ENCODE results near the gene IQCH.

IQCH gene

DNA sequence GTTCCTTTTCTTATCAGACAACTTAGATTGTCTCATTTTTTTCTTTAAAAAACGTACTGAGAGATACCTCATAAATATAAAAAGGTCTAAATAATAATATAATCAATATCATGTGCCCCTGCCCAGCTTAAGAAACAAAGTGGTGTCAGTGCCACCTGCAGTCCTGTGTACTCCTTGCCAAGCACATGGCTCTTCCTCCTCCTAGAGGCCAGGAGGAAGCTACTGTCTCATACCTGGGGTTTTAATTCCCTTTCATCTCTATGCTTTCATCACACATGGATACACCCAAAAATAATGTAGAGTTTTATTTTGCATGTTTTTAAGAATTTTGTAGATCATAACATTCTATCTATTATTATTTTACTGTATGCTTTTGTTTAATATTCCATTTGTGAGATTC, 167.7 kb downstream of the IQCH start:
- in situ Hi-C loops (cut with MboI; ENCODE audit: low sequenced_read_pairs), result no loop called here

DNA sequence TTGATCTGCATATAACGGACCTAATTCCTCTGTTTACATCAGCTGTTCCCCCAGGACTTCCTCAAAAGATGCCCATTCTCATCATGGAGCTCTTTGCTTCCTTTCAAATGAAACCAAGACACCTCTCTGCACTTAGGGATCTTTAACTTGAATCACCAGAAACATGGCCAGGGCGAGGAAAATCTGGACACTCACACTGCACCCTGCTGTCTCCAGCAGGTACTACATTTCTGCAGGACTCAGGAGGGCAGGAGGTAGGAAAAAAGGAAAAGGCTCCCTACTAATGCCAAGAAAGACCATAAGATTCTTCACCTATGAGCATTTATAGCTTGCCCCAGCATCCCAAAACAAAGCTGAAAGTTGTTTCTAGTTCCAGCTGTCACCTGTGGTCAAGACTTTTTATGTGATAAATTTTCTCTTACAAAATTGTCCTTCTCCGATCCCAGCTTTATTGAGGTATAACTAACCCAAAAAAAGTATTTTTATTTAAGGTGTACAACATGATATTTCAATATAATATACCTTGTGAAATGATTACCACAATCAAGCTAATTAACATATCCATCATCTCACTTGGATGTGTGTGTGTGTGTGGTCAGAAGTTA, 179.0 kb downstream of the IQCH start:
- in situ Hi-C loops (cut with MboI; ENCODE audit: low sequenced_read_pairs), result loop anchor here (25.0 kb wide), 1 partner anchor 496 kb away; no protein-coding TSS in a partner anchor

DNA sequence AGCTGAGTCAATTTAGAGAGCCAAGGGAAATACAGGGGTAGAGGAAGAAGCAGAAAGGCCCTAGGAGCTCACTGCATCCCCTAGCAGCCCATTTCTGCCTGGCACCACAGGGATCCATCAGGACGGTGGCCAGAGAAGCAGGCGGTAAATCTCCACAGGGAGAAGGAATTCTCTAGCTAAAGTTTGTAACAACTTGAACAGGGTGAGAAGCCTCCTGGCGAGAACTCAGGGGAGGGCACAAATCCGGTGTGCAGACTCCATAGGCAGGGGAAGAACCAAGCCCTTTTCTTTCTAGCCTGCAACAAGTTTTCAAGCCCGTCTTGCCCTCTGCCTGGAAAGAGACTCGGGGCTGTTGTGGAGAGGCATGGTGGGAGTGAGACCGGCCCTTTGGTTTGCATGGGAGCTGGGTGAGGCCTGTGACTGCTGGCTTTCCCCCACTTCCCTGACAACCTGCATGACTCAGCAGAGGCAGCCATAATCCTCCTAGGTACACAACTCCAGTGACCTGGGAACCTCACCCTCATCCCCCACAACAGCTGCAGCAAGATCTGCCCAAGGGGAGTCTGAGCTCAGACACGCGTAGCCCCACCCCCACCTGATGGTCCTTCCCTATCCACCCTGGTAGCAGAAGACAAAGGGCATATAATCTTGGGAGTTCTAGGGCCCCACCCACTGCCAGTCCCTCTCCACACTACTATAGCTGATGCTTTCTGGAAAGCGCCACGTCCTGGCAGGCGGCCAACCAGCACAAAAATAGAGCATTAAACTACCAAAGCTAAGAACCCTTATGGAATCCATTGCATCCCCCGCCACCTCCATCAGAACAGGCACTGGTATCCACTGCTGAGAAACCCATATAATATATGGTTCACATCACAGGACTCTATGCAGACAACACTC, 182.0 kb downstream of the IQCH start:
- in situ Hi-C loops (cut with MboI; ENCODE audit: low sequenced_read_pairs), result loop anchor here (25.0 kb wide), 1 partner anchor 499 kb away; no protein-coding TSS in a partner anchor

DNA sequence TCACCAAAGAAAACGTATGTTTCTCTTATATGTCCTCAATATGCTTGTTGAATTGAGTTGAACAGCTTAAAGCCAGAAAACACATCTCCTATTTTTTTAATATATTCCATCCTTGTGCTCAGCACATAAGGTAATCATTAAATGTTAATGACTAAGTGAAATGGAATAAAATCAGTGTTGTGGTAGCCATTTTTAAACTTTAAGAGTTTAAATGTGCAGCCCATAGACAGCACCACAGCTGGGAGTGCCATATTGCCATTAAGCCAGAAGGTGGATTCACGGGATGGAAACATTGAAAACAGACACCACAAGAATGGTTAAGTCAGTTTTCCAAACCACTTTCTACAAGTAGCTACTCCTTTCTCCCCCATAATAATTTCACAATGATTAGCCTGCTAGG, 189.5 kb downstream of the IQCH start:
- in situ Hi-C loops (cut with MboI; ENCODE audit: low sequenced_read_pairs), result loop anchor here (25.0 kb wide), 1 partner anchor 507 kb away; no protein-coding TSS in a partner anchor

DNA sequence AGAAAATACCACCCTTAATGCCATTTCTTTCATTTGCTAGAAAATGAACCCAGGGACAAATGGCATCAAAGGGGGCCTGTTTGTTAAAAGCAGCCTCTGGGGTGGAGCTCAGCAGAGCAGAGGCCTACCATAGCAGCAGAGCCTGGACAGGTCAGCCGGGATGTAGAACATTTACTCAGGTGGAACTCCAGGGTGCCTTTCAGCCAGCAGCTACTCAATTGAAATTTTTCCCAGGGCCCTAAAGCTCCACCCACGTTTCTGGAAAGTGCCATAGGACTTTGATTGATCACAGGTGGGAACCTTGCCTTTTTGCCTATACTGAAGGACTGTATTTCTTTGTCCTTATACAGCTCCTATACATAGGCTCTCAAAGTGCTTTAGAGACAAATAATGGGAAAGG, 191.9 kb downstream of the IQCH start:
- in situ Hi-C loops (cut with MboI; ENCODE audit: low sequenced_read_pairs), result loop anchor here (25.0 kb wide), 1 partner anchor 509 kb away; no protein-coding TSS in a partner anchor

DNA sequence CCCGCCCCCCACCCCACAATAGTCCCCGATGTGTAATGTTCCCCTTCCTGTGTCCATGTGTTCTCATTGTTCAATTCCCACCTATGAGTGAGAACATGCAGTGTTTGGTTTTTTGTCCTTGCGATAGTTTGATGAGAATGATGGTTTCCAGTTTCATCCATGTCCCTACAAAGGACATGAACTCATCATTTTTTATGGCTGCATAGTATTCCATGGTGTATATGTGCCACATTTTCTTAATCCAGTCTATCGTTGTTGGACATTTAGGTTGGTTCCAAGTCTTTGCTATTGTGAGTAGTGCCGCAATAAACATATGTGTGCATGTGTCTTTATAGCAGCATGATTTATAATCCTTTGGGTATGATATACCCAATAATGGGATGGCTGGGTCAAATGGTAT, 193.8 kb downstream of the IQCH start:
- in situ Hi-C loops (cut with MboI; ENCODE audit: low sequenced_read_pairs), result loop anchor here (25.0 kb wide), 1 partner anchor 511 kb away; no protein-coding TSS in a partner anchor

DNA sequence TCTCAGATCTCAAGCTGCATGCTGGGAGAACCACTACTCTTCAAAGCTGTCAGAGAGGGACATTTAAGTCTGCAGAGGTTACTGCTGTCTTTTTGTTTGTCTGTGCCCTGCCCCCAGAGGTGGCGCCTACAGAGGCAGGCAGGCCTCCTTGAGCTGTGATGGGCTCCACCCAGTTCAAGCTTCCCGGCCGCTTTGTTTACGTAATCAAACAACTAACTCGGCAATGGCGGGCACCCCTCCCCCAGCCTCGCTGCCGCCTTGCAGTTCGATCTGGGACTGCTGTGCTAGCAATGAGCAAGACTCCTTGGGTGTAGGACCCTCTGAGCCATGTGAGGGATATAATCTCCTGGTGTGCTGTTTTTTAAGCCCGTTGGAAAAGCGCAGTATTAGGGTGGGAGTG, 199.1 kb downstream of the IQCH start:
- in situ Hi-C loops (cut with MboI; ENCODE audit: low sequenced_read_pairs), result loop anchor here (25.0 kb wide), 1 partner anchor 384 kb away; the partner anchor contains the start of genes RNU6-1 and SKOR1

DNA sequence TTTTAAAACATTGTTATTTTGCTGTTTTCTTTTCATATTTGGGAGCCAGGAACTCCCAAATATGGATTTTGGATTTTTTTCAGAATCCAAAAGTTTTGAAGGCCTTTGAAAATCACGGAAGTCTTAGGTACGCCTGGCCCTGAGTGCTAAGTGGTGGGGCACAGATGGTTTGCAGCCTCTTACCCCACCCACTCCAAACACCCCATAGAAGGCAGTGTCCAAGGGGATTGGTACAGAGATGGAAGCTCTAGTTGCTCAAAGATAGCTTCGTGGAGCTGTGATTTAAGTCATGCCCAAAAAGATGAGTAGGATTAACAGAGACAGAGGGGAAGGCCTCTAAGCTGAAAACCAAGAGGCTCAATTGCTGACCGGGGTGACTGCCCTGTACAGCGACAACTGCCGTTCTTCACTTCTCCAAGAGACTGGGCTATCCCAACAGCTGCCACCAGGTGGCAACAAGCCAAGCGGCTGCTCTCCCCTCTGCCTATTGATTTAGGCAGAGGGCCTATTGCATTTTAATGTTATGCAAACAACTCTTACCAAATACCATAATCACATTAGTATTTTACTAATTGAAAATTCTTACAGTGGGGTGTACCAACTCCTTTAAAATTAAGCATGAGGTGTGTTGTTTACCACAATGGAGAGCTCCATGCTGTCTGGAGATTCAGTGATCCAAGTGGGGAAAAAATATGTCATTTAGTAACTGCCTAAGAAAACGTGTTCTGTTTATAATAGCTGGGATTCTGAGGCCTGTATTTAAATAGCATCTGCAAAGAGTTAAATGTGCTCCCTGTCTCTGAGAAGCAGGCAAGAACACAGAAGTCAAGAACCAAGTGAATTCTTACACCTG, 202.3 kb downstream of the IQCH start:
- in situ Hi-C loops (cut with MboI; ENCODE audit: low sequenced_read_pairs), result loop anchor here (25.0 kb wide), 1 partner anchor 380 kb away; the partner anchor contains the start of genes RNU6-1 and SKOR1

DNA sequence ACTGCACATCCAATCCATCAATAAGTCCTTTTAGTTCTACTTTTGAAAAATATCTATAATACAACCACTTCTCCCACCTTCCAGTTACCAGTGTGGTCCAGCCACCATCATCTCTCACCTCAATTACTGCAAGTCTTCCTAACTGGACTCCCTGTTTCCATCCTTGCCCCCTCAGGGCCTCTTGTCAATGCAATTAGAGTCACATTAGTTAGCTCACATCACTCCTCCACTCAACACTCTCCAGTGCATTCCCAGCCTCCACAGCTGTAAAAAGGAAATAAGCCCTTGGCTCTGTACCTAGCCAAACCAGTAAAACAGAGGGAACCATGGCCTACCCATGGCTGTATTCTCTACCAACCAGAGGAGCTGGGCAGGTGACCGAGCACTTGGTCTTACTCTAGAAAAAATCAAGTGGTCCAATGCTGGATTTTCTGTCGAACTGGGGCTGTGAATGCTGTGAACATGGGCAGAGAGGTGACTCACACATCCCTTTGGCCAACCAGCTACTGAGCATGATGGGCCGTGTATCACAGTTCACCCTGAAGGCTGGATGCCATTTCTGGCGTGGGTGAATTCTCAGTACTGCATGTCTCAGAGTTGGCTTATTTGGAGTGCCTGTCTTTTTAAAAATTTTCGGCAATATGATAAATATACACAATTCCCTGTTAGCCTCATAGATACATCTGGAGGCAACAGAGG, 203.9 kb downstream of the IQCH start:
- in situ Hi-C loops (cut with MboI; ENCODE audit: low sequenced_read_pairs), result loop anchor here (25.0 kb wide), 1 partner anchor 379 kb away; the partner anchor contains the start of genes RNU6-1 and SKOR1

DNA sequence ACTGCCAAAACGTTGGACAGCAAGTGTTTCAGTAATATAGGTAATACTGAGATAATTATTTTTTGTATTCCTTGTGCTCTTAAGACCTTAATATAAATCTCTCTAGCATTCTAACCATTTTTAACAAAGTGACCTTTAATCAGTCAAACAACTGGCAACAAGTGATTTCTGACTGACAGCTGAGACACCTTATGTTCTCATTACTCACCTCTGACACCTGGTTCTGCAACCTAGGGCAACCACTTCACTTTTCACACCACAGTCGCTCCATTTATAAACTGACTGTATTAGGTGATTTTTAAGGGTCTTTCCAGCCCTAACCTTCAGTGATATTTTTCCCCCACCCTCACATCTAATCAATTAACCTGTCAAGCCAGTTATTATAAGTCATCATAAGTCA, 205.9 kb downstream of the IQCH start:
- in situ Hi-C loops (cut with MboI; ENCODE audit: low sequenced_read_pairs), result loop anchor here (25.0 kb wide), 1 partner anchor 377 kb away; the partner anchor contains the start of genes RNU6-1 and SKOR1

DNA sequence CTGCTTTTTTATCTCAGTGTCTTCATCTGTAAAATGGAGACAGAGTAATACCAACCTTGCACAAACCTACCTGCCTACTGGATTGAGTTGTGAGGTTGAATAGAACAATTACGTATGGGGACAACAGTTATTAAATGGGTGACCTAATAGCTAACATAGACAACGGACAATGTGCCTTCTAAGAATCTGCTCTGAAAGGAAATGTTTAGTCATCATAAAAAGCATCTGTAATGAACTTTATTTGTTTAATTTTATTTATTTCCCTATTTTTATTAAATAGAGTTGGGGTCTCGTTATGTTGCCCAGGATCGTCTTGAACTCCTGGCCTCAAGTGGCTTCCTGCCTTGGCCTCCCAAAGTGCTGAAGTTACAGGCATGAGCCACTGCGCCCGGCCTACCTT, 207.1 kb downstream of the IQCH start:
- in situ Hi-C loops (cut with MboI; ENCODE audit: low sequenced_read_pairs), result loop anchor here (25.0 kb wide), 1 partner anchor 376 kb away; the partner anchor contains the start of genes RNU6-1 and SKOR1

DNA sequence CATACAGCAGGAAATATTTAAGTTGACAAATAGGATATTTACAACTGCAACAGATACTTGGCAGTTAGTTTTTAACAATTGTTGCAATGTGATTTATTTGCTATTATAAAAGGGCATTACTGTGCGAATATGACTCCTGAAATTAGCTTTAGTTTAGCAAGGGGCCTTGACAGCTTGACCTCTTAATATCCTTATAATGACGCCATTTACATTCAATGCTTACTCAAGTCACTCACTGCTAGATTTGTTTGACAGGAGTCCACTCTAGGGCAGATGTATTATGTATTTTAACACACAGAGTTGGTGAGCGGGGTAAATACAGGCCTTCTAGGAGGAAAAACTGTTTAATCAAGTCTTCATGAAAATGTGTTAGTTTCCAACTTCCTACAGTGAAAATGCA, 208.3 kb downstream of the IQCH start:
- in situ Hi-C loops (cut with MboI; ENCODE audit: low sequenced_read_pairs), result loop anchor here (25.0 kb wide), 1 partner anchor 374 kb away; the partner anchor contains the start of genes RNU6-1 and SKOR1

DNA sequence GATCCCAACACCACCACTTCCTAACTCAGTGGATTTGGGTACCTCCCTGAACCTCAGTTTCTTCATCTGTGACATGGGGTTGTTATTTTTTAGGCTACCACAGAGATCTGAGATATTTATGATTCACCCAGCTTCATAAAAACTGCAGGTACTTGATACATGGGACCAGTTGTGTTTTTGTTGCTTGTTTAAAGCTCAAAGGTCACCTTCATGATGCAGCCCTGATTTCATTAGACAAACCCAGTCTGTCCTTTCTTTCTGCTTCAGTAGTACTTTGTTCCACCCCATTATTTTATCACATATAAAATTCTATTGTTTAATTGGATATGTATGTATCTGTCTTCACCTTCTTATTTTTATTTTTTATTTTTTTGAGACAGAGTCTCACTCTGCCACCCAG, 208.9 kb downstream of the IQCH start:
- in situ Hi-C loops (cut with MboI; ENCODE audit: low sequenced_read_pairs), result loop anchor here (25.0 kb wide), 1 partner anchor 374 kb away; the partner anchor contains the start of genes RNU6-1 and SKOR1

DNA sequence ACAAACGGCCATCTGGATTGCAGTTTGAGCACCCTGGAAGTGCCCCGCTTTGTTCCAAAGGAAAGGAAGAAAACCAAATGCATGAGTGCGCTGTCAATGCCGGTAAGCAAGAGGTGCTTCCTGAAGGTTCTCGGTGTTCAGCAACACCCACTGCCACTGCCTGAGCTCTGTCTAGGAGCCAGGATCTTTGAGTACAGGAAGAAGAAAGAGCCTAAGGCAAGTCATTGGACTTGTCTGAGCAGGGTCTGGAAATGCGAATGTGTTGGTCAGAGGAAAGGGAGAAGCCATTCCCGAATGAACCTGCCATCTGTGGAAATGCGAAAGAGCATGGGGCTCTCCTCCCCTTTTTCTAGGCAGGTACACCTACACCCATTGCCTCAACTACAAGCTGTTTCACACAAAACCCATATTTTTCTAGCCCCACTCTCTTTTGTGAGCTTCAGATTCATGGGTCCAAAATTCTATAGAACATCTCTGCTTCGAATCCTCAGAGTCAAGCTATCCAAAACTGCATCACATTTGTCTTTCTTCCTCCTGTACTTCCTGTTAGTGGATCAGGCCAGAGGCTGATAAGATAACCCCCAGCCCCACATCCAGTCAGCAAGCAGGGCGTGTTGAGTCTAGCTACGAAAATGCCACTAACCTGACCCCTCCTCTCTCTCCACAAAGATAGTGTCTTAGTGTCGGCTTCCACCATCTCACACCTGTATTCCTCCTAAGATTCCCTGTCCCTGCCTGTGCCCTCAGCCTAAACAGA, 210.8 kb downstream of the IQCH start:
- in situ Hi-C loops (cut with MboI; ENCODE audit: low sequenced_read_pairs), result loop anchor here (25.0 kb wide), 1 partner anchor 372 kb away; the partner anchor contains the start of genes RNU6-1 and SKOR1

DNA sequence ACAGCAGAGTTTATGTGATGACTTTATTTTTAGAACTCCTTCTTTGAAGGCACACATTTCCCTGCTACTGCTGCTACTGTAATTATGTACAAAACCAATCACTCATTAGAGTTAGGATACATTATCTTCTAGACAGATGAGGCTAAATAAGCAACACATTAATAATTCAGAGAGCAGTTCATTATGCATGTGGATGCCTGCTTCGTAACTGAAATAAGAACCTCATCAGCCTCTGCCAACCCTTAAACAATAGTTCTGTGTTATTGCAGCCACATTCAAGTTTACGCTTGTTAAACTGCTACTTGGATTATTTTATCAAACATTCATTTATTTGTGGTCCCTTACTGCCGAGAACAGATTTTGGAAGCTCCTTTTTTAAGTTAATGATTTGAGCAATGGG, 213.8 kb downstream of the IQCH start:
- in situ Hi-C loops (cut with MboI; ENCODE audit: low sequenced_read_pairs), result loop anchor here (25.0 kb wide), 1 partner anchor 369 kb away; the partner anchor contains the start of genes RNU6-1 and SKOR1

DNA sequence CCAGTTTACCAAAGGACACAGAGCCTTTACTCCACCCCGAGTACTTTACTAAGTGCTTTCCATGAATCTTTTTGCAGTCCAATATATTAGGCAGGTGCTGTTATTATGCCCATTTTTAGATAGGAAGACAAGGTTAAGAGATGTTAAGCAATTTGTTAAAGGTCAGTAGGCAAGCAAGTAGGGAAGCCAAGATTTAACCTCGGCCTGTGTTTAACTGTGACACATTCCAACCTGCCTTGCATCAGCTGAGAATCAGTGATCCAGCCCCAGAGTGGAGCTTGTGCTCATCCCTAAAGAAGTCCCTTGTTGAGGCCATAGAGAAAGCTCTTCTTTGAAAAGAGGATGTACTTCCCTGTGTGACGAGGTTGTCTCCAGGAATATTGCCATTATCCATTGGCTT, 215.1 kb downstream of the IQCH start:
- in situ Hi-C loops (cut with MboI; ENCODE audit: low sequenced_read_pairs), result loop anchor here (25.0 kb wide), 1 partner anchor 368 kb away; the partner anchor contains the start of genes RNU6-1 and SKOR1

DNA sequence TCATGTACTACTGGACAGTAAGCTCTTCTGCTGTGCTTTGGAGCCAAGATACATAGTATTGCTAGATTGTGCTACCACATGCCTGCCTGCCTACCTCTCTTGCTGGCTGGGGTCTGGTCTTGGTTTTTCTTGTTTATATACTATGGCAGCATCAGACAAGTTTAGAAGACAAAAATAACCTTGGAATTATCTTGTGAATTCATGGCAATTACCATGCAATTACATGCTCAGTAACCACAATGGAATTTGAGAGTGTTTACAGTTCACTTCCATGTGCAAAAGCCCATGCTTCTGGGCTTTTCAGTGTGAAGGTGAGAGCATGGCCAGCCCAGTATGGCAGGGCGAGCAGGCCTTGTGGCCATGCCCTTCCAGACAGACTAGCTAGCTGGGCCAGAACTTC, 218.4 kb downstream of the IQCH start:
- in situ Hi-C loops (cut with MboI; ENCODE audit: low sequenced_read_pairs), result loop anchor here (25.0 kb wide), 1 partner anchor 364 kb away; the partner anchor contains the start of genes RNU6-1 and SKOR1

DNA sequence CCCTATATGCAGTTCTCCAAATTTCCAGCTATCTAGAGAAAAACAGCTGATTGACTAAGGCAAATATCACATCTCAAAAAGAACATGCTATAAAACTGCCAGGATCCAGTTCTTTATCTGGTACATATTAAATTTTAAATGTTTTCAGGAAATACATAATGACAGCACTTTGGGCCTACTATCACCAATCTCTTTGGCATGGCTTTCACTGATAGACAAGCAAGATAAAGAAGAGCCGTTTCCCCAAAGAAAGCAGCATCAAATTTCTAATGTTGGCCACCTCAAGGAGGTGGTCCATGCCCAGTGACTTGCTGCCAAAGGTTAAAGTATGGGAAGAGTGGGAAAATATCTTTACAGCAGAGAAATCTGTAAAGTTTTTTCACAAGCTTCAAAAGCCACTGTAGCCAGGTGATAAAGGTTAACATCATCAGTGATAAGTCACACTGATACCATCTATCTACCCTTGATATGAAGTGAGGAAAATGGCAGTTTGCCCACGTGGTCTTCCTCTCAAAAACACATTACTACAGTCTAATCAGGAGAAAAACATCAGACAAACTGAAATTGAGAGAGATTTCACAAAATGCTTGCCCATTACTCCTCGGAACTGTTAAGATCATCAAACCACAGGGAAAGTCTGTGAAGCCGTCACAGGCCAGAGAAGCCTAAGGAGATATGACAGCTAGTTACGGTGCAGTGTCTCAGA, 220.0 kb downstream of the IQCH start:
- in situ Hi-C loops (cut with MboI; ENCODE audit: low sequenced_read_pairs), result loop anchor here (25.0 kb wide), 1 partner anchor 363 kb away; the partner anchor contains the start of genes RNU6-1 and SKOR1

Data from HL-60/S4 treated with phorbol 12-myristate 13-acetate at 8.2 ng/mL for 4 days and 3 days (cell line).